K562 (cell line): Measurements from ENCODE around the gene SYCP3. TPM values are rescaled to one million over a fixed set of nuclear protein-coding genes. Genes with fewer than 3 reads are reported as not detected.

ENCODE experiments used
- ARID2 ChIP-seq: fragments of 450-650 bp; IDR thresholded peaks from 2 replicates; pipeline ENCODE4 v1.6.1; 2017; ENCODE audit warnings: antibody characterized with exemption, mild to moderate bottlenecking
- CBFA2T3 ChIP-seq: fragments of 450-650 bp; IDR thresholded peaks from 2 replicates; pipeline ENCODE4 v1.6.1; 2017
- ELF4 ChIP-seq: fragments of 450-650 bp; formaldehyde crosslinking; IDR thresholded peaks from 2 replicates; pipeline ENCODE4 v1.4.0; 2022; ENCODE audit warnings: missing genetic modification characterization
- MAZ ChIP-seq, 2 experiments: fragments of 450-650 bp in 1 of 2; sonication (generic) in 1 of 2; formaldehyde crosslinking; IDR thresholded peaks in 1 of 2; conservative IDR thresholded peaks in 1 of 2; 2 replicates each; pipeline versions ENCODE4 v1.4.0 to v1.5.0; 2020; ENCODE audit warnings: mild to moderate bottlenecking in 1 of 2, missing genetic modification reagents in 1 of 2
- NFIC ChIP-seq: fragments of 450-650 bp; IDR thresholded peaks from 2 replicates; pipeline ENCODE4 v1.6.1; 2017; ENCODE audit warnings: mild to moderate bottlenecking, inconsistent platforms
- RBM15 ChIP-seq: fragments of 200-400 bp; formaldehyde crosslinking; IDR thresholded peaks from 2 replicates; pipeline ENCODE4 v1.6.1; 2018; ENCODE audit warnings: mild to moderate bottlenecking, low read length, moderate library complexity; ENCODE audit not compliant: insufficient read depth
- TRIM24 ChIP-seq, 2 experiments: fragments of 450-650 bp; IDR thresholded peaks; 2 replicates each; pipeline ENCODE4 v1.6.1; 2016
- polyA plus RNA-seq, 8 experiments: library from polyadenylated mRNA; depleted of rRNA in 4 of 8; stranded (reverse) in 5 of 8; unstranded in 3 of 8; fragments of >200 nt; fragmentation: Nextera tagmentation in 2 of 8; fragmentation: Illumina TruSeq in 1 of 8; extraction: Ambion mirVana in 2 of 8; extraction: Trizol in 1 of 8; gene quantifications; 2 replicates each; pipeline versions ENCODE4 v1.2.1 to v1.2.3, GENCODE V29; 2011 to 2014; ENCODE audit warnings: inconsistent platforms in 1 of 8, missing spikeins in 1 of 8
- total RNA-seq, 7 experiments: library from RNA; depleted of rRNA in 6 of 7; stranded (reverse); fragments of >200 nt in 6 of 7; fragmentation: Illumina TruSeq in 2 of 7; extraction: Trizol in 2 of 7; gene quantifications; 2 replicates each; pipeline versions ENCODE4 v1.2.1 to v1.2.3, GENCODE V29; 2011 to 2021; ENCODE audit warnings: low replicate concordance in 1 of 7
- TF ChIP-seq, protein P1 (sequence below), 2 experiments: fragments of 450-650 bp in 1 of 2; sonication (generic) in 1 of 2; formaldehyde crosslinking in 1 of 2; IDR thresholded peaks; 2 replicates each; pipeline versions ENCODE4 v1.7.1 to v1.9.0; 2016 to 2022; ENCODE audit warnings: inconsistent platforms in 1 of 2, mild to moderate bottlenecking in 1 of 2, missing genetic modification reagents in 1 of 2
- TF ChIP-seq, protein P2 (sequence below): sonication (generic); formaldehyde crosslinking; IDR thresholded peaks from 2 replicates; pipeline ENCODE4 v1.8.0; 2022; ENCODE audit warnings: mild to moderate bottlenecking, missing genetic modification reagents
- TF ChIP-seq, protein P3 (sequence below): fragments of 250-450 bp; sonication (Bioruptor Pico); IDR thresholded peaks from 2 replicates; pipeline ENCODE4 v1.9.0; 2021; ENCODE audit warnings: mild to moderate bottlenecking, inconsistent platforms
- TF ChIP-seq, protein P4 (sequence below): sonication (generic); IDR thresholded peaks from 2 replicates; pipeline ENCODE4 v1.6.1; 2016

The SYCP3 gene
- total and polyA plus RNA-seq, 9 of the 15 experiments (the other 6 are each of a cell fraction or from before 2014, with no cell fraction given): 0.11 to 0.25 (median 0.22) TPM; not detected in 4

DNA sequence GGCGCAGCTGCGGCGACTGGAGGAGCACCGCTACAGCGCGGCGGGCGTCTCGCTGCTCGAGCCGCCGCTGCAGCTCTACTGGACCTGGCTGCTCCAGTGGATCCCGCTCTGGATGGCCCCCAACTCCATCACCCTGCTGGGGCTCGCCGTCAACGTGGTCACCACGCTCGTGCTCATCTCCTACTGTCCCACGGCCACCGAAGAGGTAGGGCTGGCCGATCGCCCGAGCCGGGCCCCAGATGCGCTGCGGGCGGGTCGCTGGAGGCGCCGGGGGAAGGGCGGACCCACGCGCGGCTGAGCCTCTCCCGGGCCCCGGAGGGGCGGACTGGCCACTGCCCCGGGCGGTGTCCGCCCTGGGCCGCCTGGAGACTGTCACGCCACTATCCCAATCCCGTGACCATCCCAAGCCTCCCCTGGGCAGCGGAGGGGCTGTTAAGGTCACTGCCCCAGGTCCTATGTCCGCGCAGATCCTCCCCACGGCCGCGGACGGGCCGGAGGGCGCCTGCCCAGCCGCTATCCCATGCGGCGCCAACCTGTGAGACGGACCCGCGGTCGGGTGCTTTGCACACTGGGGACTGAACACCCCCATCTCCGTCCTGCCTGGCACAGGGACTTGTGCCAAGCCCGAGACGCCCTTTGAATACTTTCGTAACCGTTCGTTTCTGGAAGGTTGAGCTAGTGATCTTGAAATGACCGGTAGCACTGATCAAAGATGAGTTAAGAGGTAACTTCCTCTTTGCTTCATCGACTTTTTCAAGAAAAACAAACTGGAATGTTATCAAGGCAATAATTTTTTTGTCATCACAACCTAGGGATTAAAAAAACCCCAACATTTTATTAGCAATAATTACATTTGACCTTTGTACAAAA lies 41.1 kb downstream of the SYCP3 start (continued):
- TF ChIP-seq, protein P1, sequence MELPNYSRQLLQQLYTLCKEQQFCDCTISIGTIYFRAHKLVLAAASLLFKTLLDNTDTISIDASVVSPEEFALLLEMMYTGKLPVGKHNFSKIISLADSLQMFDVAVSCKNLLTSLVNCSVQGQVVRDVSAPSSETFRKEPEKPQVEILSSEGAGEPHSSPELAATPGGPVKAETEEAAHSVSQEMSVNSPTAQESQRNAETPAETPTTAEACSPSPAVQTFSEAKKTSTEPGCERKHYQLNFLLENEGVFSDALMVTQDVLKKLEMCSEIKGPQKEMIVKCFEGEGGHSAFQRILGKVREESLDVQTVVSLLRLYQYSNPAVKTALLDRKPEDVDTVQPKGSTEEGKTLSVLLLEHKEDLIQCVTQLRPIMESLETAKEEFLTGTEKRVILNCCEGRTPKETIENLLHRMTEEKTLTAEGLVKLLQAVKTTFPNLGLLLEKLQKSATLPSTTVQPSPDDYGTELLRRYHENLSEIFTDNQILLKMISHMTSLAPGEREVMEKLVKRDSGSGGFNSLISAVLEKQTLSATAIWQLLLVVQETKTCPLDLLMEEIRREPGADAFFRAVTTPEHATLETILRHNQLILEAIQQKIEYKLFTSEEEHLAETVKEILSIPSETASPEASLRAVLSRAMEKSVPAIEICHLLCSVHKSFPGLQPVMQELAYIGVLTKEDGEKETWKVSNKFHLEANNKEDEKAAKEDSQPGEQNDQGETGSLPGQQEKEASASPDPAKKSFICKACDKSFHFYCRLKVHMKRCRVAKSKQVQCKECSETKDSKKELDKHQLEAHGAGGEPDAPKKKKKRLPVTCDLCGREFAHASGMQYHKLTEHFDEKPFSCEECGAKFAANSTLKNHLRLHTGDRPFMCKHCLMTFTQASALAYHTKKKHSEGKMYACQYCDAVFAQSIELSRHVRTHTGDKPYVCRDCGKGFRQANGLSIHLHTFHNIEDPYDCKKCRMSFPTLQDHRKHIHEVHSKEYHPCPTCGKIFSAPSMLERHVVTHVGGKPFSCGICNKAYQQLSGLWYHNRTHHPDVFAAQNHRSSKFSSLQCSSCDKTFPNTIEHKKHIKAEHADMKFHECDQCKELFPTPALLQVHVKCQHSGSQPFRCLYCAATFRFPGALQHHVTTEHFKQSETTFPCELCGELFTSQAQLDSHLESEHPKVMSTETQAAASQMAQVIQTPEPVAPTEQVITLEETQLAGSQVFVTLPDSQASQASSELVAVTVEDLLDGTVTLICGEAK (IDR thresholded peaks at IDR 0.05): no peak
- TF ChIP-seq, protein P1 (CRISPR knock-in tag; IDR thresholded peaks at IDR 0.05): no peak
- TF ChIP-seq, protein P2, sequence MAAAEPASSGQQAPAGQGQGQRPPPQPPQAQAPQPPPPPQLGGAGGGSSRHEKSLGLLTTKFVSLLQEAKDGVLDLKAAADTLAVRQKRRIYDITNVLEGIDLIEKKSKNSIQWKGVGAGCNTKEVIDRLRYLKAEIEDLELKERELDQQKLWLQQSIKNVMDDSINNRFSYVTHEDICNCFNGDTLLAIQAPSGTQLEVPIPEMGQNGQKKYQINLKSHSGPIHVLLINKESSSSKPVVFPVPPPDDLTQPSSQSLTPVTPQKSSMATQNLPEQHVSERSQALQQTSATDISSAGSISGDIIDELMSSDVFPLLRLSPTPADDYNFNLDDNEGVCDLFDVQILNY (CRISPR knock-in tag): no peak
- no peak for TF ChIP-seq ELF4
- no peak for TF ChIP-seq TRIM24 (IDR thresholded peaks at IDR 0.05)
- TF ChIP-seq ARID2: no peak
- no peak for TF ChIP-seq CBFA2T3
- TF ChIP-seq, protein P3, sequence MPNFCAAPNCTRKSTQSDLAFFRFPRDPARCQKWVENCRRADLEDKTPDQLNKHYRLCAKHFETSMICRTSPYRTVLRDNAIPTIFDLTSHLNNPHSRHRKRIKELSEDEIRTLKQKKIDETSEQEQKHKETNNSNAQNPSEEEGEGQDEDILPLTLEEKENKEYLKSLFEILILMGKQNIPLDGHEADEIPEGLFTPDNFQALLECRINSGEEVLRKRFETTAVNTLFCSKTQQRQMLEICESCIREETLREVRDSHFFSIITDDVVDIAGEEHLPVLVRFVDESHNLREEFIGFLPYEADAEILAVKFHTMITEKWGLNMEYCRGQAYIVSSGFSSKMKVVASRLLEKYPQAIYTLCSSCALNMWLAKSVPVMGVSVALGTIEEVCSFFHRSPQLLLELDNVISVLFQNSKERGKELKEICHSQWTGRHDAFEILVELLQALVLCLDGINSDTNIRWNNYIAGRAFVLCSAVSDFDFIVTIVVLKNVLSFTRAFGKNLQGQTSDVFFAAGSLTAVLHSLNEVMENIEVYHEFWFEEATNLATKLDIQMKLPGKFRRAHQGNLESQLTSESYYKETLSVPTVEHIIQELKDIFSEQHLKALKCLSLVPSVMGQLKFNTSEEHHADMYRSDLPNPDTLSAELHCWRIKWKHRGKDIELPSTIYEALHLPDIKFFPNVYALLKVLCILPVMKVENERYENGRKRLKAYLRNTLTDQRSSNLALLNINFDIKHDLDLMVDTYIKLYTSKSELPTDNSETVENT (CRISPR knock-in tag): no peak
- TF ChIP-seq MAZ (CRISPR knock-in tag; conservative IDR thresholded peaks at IDR 0.05 in 1 of 2, IDR thresholded peaks at IDR 0.05 in 1 of 2): peak; percentile 29 to 35; a peak in 3 of 4 replicates
- TF ChIP-seq, protein P4, sequence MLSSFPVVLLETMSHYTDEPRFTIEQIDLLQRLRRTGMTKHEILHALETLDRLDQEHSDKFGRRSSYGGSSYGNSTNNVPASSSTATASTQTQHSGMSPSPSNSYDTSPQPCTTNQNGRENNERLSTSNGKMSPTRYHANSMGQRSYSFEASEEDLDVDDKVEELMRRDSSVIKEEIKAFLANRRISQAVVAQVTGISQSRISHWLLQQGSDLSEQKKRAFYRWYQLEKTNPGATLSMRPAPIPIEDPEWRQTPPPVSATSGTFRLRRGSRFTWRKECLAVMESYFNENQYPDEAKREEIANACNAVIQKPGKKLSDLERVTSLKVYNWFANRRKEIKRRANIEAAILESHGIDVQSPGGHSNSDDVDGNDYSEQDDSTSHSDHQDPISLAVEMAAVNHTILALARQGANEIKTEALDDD: 0 out of 2 replicates have a peak, but pooled peaks have one; percentile 29
- 0 out of 2 replicates have a peak, but pooled peaks have one; percentile 4 for TF ChIP-seq NFIC
- no peak for TF ChIP-seq RBM15
